IMR-90 (cell line): ENCODE measurements around the gene SRD5A3. TPM values are rescaled to one million over a fixed set of nuclear protein-coding genes. Genes with fewer than 3 reads are reported as not detected.

Experiments used
- ATAC-seq: fragments of 200-7000 bp; cut with Tn5 transposase; 2 replicates; pipeline ENCODE4 v1.9.1; 2020; ENCODE audit warnings: low read depth, mild to moderate bottlenecking, moderate library complexity
- BruUV-seq: library from RNA; stranded (reverse); fragments of 400-500 nt; replicated peaks from 2 replicates; lab custom pipeline; 2021; lab: Mats Ljungman, UMichigan
- CTCF ChIA-PET: fragments of 300-600 bp; formaldehyde crosslinking; extraction: SDS; loops from one replicate; lab custom pipeline; 2021; ENCODE audit warnings: antibody characterized with exemption; lab: Yijun Ruan, JAX
- POLR2A ChIA-PET: fragments of 300-600 bp; sonication (Branson Sonifier 250); formaldehyde crosslinking; loops from one replicate; lab custom pipeline; 2022; ENCODE audit warnings: antibody characterized with exemption; ENCODE audit not compliant: unreplicated experiment; lab: Charles Lee
- DNase-seq: peaks from one replicate; pipeline ENCODE4 v3.0.0; 2013
- H2AFZ ChIP-seq: replicated peaks from 2 replicates; pipeline ENCODE3; 2013; ENCODE audit warnings: low read length, mild to moderate bottlenecking; ENCODE audit not compliant: poor library complexity
- H2AK5ac ChIP-seq: 2 replicates; pipeline ENCODE4 v1.6.1; 2013; ENCODE audit warnings: low read depth, low read length, inconsistent platforms
- H2AK9ac ChIP-seq: replicated peaks from 2 replicates; pipeline ENCODE3; 2013; ENCODE audit warnings: mild to moderate bottlenecking, low read depth, low read length, moderate library complexity; ENCODE audit not compliant: poor library complexity
- H2BK120ac ChIP-seq: 2 replicates; pipeline ENCODE4 v1.6.1; 2013; ENCODE audit warnings: low read depth, low read length, inconsistent platforms
- H2BK15ac ChIP-seq: 3 replicates; pipeline ENCODE4 v1.6.1; 2013; ENCODE audit warnings: low read depth, low read length, inconsistent platforms
- H2BK20ac ChIP-seq: 2 replicates; pipeline ENCODE4 v1.6.1; 2013; ENCODE audit warnings: low read depth, mild to moderate bottlenecking, inconsistent platforms, low read length, moderate library complexity
- H2BK5ac ChIP-seq: 2 replicates; pipeline ENCODE4 v1.6.1; 2013; ENCODE audit warnings: mild to moderate bottlenecking, low read depth, low read length, inconsistent platforms; ENCODE audit not compliant: poor library complexity, severe bottlenecking
- H3K14ac ChIP-seq: replicated peaks from 2 replicates; pipeline ENCODE4 v1.6.1; 2013; ENCODE audit warnings: low read depth, low read length, inconsistent platforms
- H3K18ac ChIP-seq: 2 replicates; pipeline ENCODE4 v1.6.1; 2013; ENCODE audit warnings: low read depth, low read length, control low read depth
- H3K23ac ChIP-seq: 2 replicates; pipeline ENCODE4 v1.6.1; 2013; ENCODE audit warnings: low read depth, low read length, inconsistent platforms
- H3K27ac ChIP-seq: 2 replicates; pipeline ENCODE4 v1.5.1; 2013; ENCODE audit warnings: mild to moderate bottlenecking, control low read depth, low read length; ENCODE audit not compliant: insufficient read depth
- H3K27me3 ChIP-seq: 2 replicates; pipeline ENCODE4 v1.6.1; 2013; ENCODE audit warnings: low read length; ENCODE audit not compliant: control insufficient read depth, insufficient read depth
- H3K36me3 ChIP-seq: 2 replicates; pipeline ENCODE4 v1.6.1; 2013; ENCODE audit warnings: low read length, mixed read lengths; ENCODE audit not compliant: control insufficient read depth, insufficient read depth
- H3K4ac ChIP-seq: 2 replicates; pipeline ENCODE4 v1.6.1; 2013; ENCODE audit warnings: low read depth, low read length, inconsistent platforms
- H3K4me1 ChIP-seq: 2 replicates; pipeline ENCODE4 v1.6.1; 2013; ENCODE audit warnings: low read length, mixed read lengths; ENCODE audit not compliant: control insufficient read depth, insufficient read depth
- H3K4me2 ChIP-seq: 2 replicates; pipeline ENCODE4 v1.6.1; 2013; ENCODE audit warnings: low read depth, mild to moderate bottlenecking, control low read depth, low read length, moderate library complexity
- H3K4me3 ChIP-seq: 2 replicates; pipeline ENCODE4 v1.5.1; 2013; ENCODE audit warnings: low read depth, mild to moderate bottlenecking, control low read depth, low read length, moderate library complexity; ENCODE audit not compliant: insufficient read depth
- H3K56ac ChIP-seq: 2 replicates; pipeline ENCODE4 v1.6.1; 2013; ENCODE audit warnings: low read length, inconsistent platforms; ENCODE audit not compliant: insufficient read depth; ENCODE audit errors: extremely low read depth
- H3K79me1 ChIP-seq, 2 experiments: 2 replicates each; pipeline ENCODE4 v1.6.1; 2013; ENCODE audit warnings: low read length in 2 of 2, inconsistent platforms in 1 of 2, low read depth in 1 of 2
- H3K9ac ChIP-seq: 2 replicates; pipeline ENCODE4 v1.6.1; 2013; ENCODE audit warnings: low read depth, low read length, control low read depth
- H3K9me1 ChIP-seq: 2 replicates; pipeline ENCODE4 v1.6.1; 2013; ENCODE audit warnings: low read length, inconsistent platforms; ENCODE audit not compliant: insufficient read depth
- H3K9me3 ChIP-seq: 2 replicates; pipeline ENCODE4 v1.6.1; 2013; ENCODE audit warnings: low read length; ENCODE audit not compliant: control insufficient read depth, insufficient read depth
- H4K20me1 ChIP-seq: 2 replicates; pipeline ENCODE4 v1.6.1; 2013; ENCODE audit warnings: low read length, inconsistent platforms; ENCODE audit not compliant: insufficient read depth
- H4K5ac ChIP-seq: 2 replicates; pipeline ENCODE4 v1.6.1; 2013; ENCODE audit warnings: mild to moderate bottlenecking, low read depth, low read length, control low read depth
- H4K8ac ChIP-seq, 2 experiments: 2 replicates each; pipeline ENCODE4 v1.6.1; 2013; ENCODE audit warnings: low read depth in 2 of 2, low read length in 2 of 2, control low read depth in 1 of 2, inconsistent platforms in 1 of 2
- H4K91ac ChIP-seq: 2 replicates; pipeline ENCODE4 v1.6.1; 2013; ENCODE audit warnings: low read depth, low read length, inconsistent platforms; ENCODE audit not compliant: insufficient read depth
- MAFK ChIP-seq: IDR thresholded peaks from 2 replicates; pipeline ENCODE4 v1.6.1; 2012; ENCODE audit warnings: low read depth, low read length, improper control_type of control experiment
- NFE2L2 ChIP-seq: fragments of 150-350 bp; IDR thresholded peaks from 2 replicates; pipeline ENCODE4 v1.6.1; 2016; ENCODE audit warnings: low read depth, mild to moderate bottlenecking, low read length
- RAD21 ChIP-seq: IDR thresholded peaks from 2 replicates; pipeline ENCODE4 v1.6.1; 2012; ENCODE audit warnings: low read length, improper control_type of control experiment
- SMC3 ChIP-seq: fragments of 150-350 bp; IDR thresholded peaks from 2 replicates; pipeline ENCODE4 v1.6.1; 2016; ENCODE audit warnings: low read depth, mild to moderate bottlenecking, antibody characterized with exemption, low read length, moderate library complexity
- WGBS, 2 experiments: methylation state at CpG; one replicate each; pipeline versions ENCODE4 v1.1.5 to v1.1.7; 2013; ENCODE audit warnings: missing lambda C conversion rate in 2 of 2; ENCODE audit not compliant: insufficient read length in 1 of 2; ENCODE audit errors: extremely low coverage in 2 of 2; 5-methylcytosine and 5-hydroxymethylcytosine counted together
- dilution Hi-C: fragments of 300-500 bp; cut with HindIII; formaldehyde crosslinking; loops from one replicate; pipeline ENCODE4 v1.14.3; 2018; ENCODE audit warnings: low sequenced_read_pairs; ENCODE audit not compliant: unreplicated experiment
- in situ Hi-C: fragments of 300-500 bp; cut with MboI; formaldehyde crosslinking; loops from 3 replicates; pipeline ENCODE4 v1.14.3; 2019; ENCODE audit warnings: low sequenced_read_pairs, inconsistent platforms, mixed read lengths
- intact Hi-C: fragments of 100-400 bp; cut with micrococcal nuclease; formaldehyde crosslinking; loops from 2 replicates; pipeline ENCODE4 v1.10.0; 2022
- polyA plus RNA-seq, 3 experiments: library from polyadenylated mRNA; depleted of rRNA; stranded (reverse); fragments of >200 nt; gene quantifications; 2 replicates each; pipeline ENCODE4 v1.2.3, GENCODE V29; 2012; ENCODE audit warnings: low replicate concordance in 1 of 3
- total RNA-seq: library from RNA; depleted of rRNA; stranded (reverse); fragments of >200 nt; gene quantifications from 2 replicates; pipeline ENCODE4 v1.2.3, GENCODE V29; 2012
- TF ChIP-seq, protein P1 (sequence below): conservative IDR thresholded peaks from 2 replicates; pipeline ENCODE4 v1.5.1; 2012; ENCODE audit warnings: mild to moderate bottlenecking, low read depth, low read length, improper control_type of control experiment

Gene SRD5A3
- total and polyA plus RNA-seq, 2 of the 4 experiments (the other 2 are of a cell fraction), result 5.6 to 6.8 TPM

DNA sequence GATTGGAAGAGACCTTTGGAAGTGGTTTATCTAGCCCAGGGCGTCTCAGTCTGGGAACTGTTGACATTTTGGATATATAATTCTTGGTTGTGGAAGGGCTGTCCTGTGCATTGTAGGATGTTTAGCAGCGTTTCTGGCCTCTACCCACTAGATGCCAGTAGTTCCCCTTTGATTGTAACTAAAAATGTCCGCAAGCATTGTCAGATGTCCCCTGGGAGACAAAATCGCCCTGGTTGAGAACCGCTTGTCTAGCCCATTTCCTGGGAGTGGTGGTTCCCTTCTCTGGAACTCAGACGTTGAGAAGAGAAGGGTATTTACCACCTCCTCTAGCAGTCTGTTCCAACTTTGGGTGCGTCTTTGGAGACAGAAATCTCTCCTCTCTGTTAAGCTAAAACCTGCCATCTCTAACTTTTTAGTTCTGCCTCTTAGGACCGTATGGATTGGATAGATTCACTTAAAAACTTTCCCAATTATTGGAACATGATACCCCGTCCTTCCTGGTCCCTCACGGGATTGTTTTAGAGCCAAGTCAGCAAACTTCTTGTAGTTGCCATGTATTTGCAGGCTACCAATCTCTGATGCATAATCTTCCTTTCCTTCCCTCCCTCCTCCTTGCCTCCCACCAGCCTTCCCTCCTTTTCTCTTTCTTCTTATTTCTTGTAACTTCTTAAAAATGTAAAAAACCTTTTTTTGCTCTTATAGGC is 63.6 kb downstream of the SRD5A3 start:
- Histone ChIP-seq H3K79me1 (peaks cover 12 to 67% of the 10 kb centered on the region in 2 experiments), H3K9me1 (peaks cover 15% of the 10 kb centered on the region; the same call in 1 of the 2 replicates), H2BK120ac (no peak overlapping the region), H3K27ac (peak overlapping the region; percentile 9; the same call in 1 of the 2 replicates), H3K4ac (no peak overlapping the region), H3K9ac (no peak overlapping the region), H2BK20ac (no peak overlapping the region), H3K4me1 (peaks cover 8% of the 10 kb centered on the region), H3K4me3 (no peak overlapping the region), H4K8ac (peak overlapping the region in 1 of 2 experiments; percentile 16; a peak in 1 of 4 replicates), H2AK5ac (no peak overlapping the region), H3K9me3 (no peaks in the 10 kb centered on the region), H3K4me2 (peak overlapping the region; percentile 54; the same call in 1 of the 2 replicates), H4K91ac (no peak overlapping the region), H2AFZ (no peak overlapping the region), H3K14ac (no peak overlapping the region; the same call in 1 of the 2 replicates), H4K5ac (no peak overlapping the region), H3K27me3 (no peaks in the 10 kb centered on the region), H3K36me3 (peaks cover 24% of the 10 kb centered on the region), H4K20me1 (peaks cover 86% of the 10 kb centered on the region), H2BK15ac (no peak overlapping the region), H3K56ac (no peak overlapping the region), H3K23ac (no peak overlapping the region), H2AK9ac (no peak overlapping the region), H3K18ac (no peak overlapping the region), H2BK5ac (peak overlapping the region; percentile 7)
- TSS peak; percentile 3 for BruUV-seq
- TF ChIP-seq MAFK (peak; percentile 55), SMC3 (no peak), RAD21 (peak; percentile 43; the same call in 1 of the 2 replicates), NFE2L2 (no peak)
- TF ChIP-seq, protein P1, sequence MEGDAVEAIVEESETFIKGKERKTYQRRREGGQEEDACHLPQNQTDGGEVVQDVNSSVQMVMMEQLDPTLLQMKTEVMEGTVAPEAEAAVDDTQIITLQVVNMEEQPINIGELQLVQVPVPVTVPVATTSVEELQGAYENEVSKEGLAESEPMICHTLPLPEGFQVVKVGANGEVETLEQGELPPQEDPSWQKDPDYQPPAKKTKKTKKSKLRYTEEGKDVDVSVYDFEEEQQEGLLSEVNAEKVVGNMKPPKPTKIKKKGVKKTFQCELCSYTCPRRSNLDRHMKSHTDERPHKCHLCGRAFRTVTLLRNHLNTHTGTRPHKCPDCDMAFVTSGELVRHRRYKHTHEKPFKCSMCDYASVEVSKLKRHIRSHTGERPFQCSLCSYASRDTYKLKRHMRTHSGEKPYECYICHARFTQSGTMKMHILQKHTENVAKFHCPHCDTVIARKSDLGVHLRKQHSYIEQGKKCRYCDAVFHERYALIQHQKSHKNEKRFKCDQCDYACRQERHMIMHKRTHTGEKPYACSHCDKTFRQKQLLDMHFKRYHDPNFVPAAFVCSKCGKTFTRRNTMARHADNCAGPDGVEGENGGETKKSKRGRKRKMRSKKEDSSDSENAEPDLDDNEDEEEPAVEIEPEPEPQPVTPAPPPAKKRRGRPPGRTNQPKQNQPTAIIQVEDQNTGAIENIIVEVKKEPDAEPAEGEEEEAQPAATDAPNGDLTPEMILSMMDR, result peak; percentile 33; the same call in 1 of the 2 replicates
- intact Hi-C loops (no loop called here), in situ Hi-C loops (loop anchor here (25.0 kb wide), 1 partner anchor 453 kb away; the partner anchor contains the start of gene EXOC1), dilution Hi-C loops (no loop called here)
- CTCF ChIA-PET, result interaction anchor here (1.6 kb wide), 1 partner anchor 145 kb away, joined by 3 read pairs; no protein-coding TSS in a partner anchor
- POLR2A ChIA-PET, result no interaction called here
- ATAC-seq, result peak; percentile 40; the same call in 1 of the 2 replicates
- peak; percentile 13 for DNase-seq
- no CpG with 5 or more reads among the region's 10 CpGs for WGBS, 2 experiments
